Measurements from ENCODE around the gene WDR38. TPM values are rescaled to one million over a fixed set of nuclear protein-coding genes. Genes with fewer than 3 reads are reported as not detected.
"Not testable (repeated sequence)": the region's sequence is repeated elsewhere in the genome, so short reads cannot be mapped to it uniquely, and the experiment has no call there.

Gene WDR38
- total RNA-seq, 1 experiment from 2014 or later, result not detected

DNA sequence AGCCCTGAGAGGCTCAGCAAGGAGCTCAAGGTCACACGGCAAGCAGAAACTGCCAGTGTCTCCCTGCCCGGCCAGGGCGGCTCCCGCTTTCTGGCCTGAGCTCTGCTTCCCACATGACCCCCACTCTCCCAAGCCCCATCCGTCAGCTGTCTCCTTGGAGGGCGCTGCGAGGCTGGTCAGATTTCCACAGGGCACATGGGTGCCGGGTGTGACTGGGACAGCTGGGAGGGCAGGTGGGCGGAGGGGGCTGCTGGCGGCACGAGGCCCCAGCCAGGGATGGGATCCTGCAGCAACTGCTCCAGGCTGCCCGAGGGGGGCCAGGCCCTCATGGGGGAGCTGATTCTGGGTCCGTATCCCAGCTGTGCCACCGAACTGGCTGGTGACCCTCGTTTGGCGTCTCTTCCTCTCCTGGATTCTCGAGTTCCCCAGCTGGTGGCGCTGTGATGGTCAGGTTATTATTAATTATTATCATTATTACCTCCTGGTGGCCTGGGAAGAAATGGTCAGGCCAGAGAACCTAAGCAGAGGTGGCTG, 12.9 kb upstream of the WDR38 start:
- Mint-ChIP-seq H3K9me3 (ENCODE audit: unreplicated experiment) (no peaks in the 10 kb centered on the region), H3K36me3 (ENCODE audit: insufficient read depth, unreplicated experiment) (no peaks in the 10 kb centered on the region), H3K27me3 (ENCODE audit: insufficient read depth, unreplicated experiment) (no peaks in the 10 kb centered on the region), H3K27ac (ENCODE audit: low read depth, unreplicated experiment) (no peak overlapping the region), H3K4me1 (ENCODE audit: insufficient read depth, unreplicated experiment) (peaks cover 5% of the 10 kb centered on the region), H3K4me3 (ENCODE audit: unreplicated experiment) (no peak overlapping the region)
- BruUV-seq (replicated peaks), result no TSS peak
- ChIA-PET POLR2A (interaction anchor here (2.1 kb wide), 1 partner anchor 22 kb away, joined by 6 read pairs; no protein-coding TSS in a partner anchor), CTCF (interaction anchor here (0.6 to 29.4 kb wide), 10 partner anchors 13 to 408 kb away, joined by 3 to 927 read pairs (median 4); partner anchors contain the start of genes NR6A1, OLFML2A and WDR38)
- no peak for DNase-seq (ENCODE audit: unreplicated experiment)
- TF ChIP-seq, protein P1, sequence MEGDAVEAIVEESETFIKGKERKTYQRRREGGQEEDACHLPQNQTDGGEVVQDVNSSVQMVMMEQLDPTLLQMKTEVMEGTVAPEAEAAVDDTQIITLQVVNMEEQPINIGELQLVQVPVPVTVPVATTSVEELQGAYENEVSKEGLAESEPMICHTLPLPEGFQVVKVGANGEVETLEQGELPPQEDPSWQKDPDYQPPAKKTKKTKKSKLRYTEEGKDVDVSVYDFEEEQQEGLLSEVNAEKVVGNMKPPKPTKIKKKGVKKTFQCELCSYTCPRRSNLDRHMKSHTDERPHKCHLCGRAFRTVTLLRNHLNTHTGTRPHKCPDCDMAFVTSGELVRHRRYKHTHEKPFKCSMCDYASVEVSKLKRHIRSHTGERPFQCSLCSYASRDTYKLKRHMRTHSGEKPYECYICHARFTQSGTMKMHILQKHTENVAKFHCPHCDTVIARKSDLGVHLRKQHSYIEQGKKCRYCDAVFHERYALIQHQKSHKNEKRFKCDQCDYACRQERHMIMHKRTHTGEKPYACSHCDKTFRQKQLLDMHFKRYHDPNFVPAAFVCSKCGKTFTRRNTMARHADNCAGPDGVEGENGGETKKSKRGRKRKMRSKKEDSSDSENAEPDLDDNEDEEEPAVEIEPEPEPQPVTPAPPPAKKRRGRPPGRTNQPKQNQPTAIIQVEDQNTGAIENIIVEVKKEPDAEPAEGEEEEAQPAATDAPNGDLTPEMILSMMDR (IDR thresholded peaks at IDR 0.05; ENCODE audit: unreplicated experiment), result peak; percentile 28
- intact Hi-C loops (cut with micrococcal nuclease), result no loop called here

DNA sequence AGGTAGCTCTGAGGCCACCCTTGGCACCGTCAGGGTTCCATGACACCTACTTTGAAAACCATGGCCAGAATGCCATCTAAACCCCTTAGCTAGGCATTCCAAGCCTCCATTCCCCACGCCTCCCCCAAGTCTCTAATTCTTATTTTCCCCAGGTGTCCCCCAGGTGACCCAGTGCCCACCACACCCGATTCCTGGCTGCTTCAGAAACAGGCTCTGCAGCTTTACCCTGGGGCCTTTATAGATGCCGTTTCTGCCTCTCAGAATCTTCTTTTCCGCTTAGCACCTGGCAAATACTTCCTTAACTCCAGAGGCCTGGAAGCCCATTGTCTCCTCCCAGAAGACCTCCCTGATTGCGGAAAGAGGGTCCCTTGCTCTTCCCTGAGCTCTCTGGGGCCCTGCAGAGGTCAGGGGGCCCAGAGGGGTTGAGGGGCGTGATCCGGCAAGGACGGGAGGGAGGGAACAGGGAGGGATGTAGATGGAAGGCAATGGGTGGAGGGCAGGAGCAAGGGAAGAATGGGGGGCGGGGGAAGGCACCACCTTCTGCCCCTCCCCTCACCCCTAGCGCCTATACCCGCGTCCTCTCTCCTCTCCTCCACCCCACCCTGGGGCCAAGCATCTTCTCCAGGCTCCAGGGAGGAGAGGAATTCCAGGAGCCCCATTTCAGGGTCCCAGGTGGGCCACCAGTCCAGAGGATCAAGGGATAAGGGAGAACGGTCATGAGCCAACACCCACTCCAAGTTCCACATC, 12.0 kb upstream of the WDR38 start:
- Mint-ChIP-seq H3K27me3 (ENCODE audit: insufficient read depth, unreplicated experiment) (no peaks in the 10 kb centered on the region), H3K4me1 (ENCODE audit: insufficient read depth, unreplicated experiment) (no peaks in the 10 kb centered on the region), H3K4me3 (ENCODE audit: unreplicated experiment) (no peak overlapping the region), H3K27ac (ENCODE audit: low read depth, unreplicated experiment) (no peak overlapping the region), H3K9me3 (ENCODE audit: unreplicated experiment) (no peaks in the 10 kb centered on the region), H3K36me3 (ENCODE audit: insufficient read depth, unreplicated experiment) (no peaks in the 10 kb centered on the region)
- intact Hi-C loops (cut with micrococcal nuclease), result no loop called here
- TF ChIP-seq, protein P1 (IDR thresholded peaks at IDR 0.05; ENCODE audit: unreplicated experiment), result no peak
- no TSS peak for BruUV-seq (replicated peaks)
- no peak for DNase-seq (ENCODE audit: unreplicated experiment)
- POLR2A ChIA-PET, result interaction anchor here (1.1 to 2.1 kb wide), 3 partner anchors 9 to 51 kb away, joined by 3 to 6 read pairs (median 5); no protein-coding TSS in a partner anchor
- CTCF ChIA-PET, result interaction anchor here (0.6 to 29.4 kb wide), 6 partner anchors 9 to 117 kb away, joined by 3 to 927 read pairs (median 4); partner anchors contain the start of genes NR6A1, OLFML2A and WDR38

DNA sequence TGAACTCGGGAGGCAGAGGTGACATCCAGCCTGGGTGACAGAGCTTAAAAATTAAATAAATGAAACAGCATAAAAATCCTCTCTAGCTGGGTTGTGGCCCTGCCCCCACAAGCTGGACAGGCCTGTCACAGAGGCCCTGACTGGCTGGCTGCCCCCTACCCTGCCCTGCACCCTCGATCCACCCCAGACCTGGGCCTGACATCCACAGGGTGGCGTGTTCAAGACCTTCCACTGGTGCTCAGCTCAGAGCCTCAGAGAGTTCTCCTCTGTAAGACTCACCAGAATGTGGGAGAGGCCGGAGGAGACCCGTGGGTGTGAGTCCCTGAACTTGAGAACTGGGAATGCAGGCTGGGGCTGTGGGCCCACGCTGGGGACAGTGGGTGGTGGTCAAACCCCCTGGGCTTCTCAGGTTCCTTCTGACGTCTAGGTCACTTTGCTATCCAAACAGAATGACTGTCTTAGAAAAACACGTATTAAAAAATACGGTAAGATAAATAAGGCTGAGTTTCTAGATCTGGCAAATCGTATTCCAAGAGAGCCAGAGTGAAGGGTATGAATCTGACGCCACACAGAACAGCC, 9.7 kb upstream of the WDR38 start:
- ChIA-PET CTCF (interaction anchor here (0.7 to 29.4 kb wide), 5 partner anchors 9 to 69 kb away, joined by 3 to 927 read pairs (median 4); partner anchors contain the start of genes NR6A1, OLFML2A and WDR38), POLR2A (no interaction called here)
- Mint-ChIP-seq H3K4me1 (ENCODE audit: insufficient read depth, unreplicated experiment) (no peaks in the 10 kb centered on the region), H3K9me3 (ENCODE audit: unreplicated experiment) (no peaks in the 10 kb centered on the region), H3K27ac (ENCODE audit: low read depth, unreplicated experiment) (no peak overlapping the region), H3K27me3 (ENCODE audit: insufficient read depth, unreplicated experiment) (no peaks in the 10 kb centered on the region), H3K36me3 (ENCODE audit: insufficient read depth, unreplicated experiment) (no peaks in the 10 kb centered on the region), H3K4me3 (ENCODE audit: unreplicated experiment) (no peak overlapping the region)
- intact Hi-C loops (cut with micrococcal nuclease), result no loop called here
- TF ChIP-seq, protein P1 (IDR thresholded peaks at IDR 0.05; ENCODE audit: unreplicated experiment), result no peak
- no peak for DNase-seq (ENCODE audit: unreplicated experiment)
- BruUV-seq (replicated peaks), result no TSS peak

DNA sequence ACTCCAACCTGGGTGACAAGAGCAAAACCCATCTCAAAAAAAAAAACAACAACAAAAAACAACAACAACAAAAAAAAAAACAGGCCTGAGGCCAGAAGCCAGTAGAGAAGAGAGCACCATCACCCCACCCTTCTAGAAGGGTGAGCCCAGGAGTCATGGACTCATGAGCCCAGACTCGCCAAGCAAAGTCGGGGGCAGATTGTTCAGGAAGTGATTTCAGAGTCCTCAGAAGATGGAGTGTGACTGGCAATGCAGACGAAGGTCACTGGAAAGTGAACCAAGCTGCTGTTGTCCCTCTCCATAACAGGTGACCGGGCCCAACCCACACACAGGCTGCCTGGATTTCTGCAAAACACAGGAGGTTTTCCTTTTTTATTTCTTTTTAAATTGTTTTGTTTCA, 9.0 kb upstream of the WDR38 start:
- Mint-ChIP-seq H3K9me3 (ENCODE audit: unreplicated experiment) (no peaks in the 10 kb centered on the region), H3K27ac (ENCODE audit: low read depth, unreplicated experiment) (no peak overlapping the region), H3K36me3 (ENCODE audit: insufficient read depth, unreplicated experiment) (no peaks in the 10 kb centered on the region), H3K4me1 (ENCODE audit: insufficient read depth, unreplicated experiment) (no peaks in the 10 kb centered on the region), H3K4me3 (ENCODE audit: unreplicated experiment) (no peak overlapping the region), H3K27me3 (ENCODE audit: insufficient read depth, unreplicated experiment) (no peaks in the 10 kb centered on the region)
- no peak for DNase-seq (ENCODE audit: unreplicated experiment)
- no TSS peak for BruUV-seq (replicated peaks)
- POLR2A ChIA-PET, result interaction anchor here (0.7 kb wide), 1 partner anchor 222 kb away, joined by 3 read pairs; no protein-coding TSS in a partner anchor
- TF ChIP-seq, protein P1 (IDR thresholded peaks at IDR 0.05; ENCODE audit: unreplicated experiment), result no peak
- intact Hi-C loops (cut with micrococcal nuclease), result no loop called here
- CTCF ChIA-PET, result interaction anchor here (0.6 to 29.4 kb wide), 3 partner anchors 9 to 70 kb away, joined by 3 to 927 read pairs (median 159); partner anchors contain the start of genes NR6A1, OLFML2A and WDR38

DNA sequence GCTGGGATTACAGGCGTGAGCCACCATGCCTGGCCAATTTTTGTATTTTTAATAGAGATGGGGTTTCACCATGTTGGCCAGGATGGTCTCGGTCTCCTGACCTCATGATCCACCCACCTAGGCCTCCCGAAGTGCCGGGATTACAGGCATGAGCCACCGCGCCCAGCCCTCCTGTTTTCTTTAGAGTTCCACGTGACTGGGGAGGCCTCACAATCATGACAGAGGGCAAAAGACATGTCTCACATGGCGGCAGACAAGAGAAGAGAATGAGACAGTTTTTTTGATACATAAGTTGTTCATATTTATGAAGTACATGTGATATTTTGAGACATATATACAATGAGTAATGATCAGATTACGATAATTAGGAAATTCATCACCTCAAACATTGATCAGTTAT, 6.8 kb upstream of the WDR38 start:
- intact Hi-C loops (cut with micrococcal nuclease); BruUV-seq (replicated peaks); H3K4me3 Mint-ChIP-seq (ENCODE audit: unreplicated experiment): not testable (repeated sequence)

More for the DNA sequence above, 6.8 kb upstream of the WDR38 start:
- H3K27me3 Mint-ChIP-seq (ENCODE audit: insufficient read depth, unreplicated experiment); H3K4me1 Mint-ChIP-seq (ENCODE audit: insufficient read depth, unreplicated experiment); DNase-seq (ENCODE audit: unreplicated experiment); H3K27ac Mint-ChIP-seq (ENCODE audit: low read depth, unreplicated experiment); H3K9me3 Mint-ChIP-seq (ENCODE audit: unreplicated experiment); H3K36me3 Mint-ChIP-seq (ENCODE audit: insufficient read depth, unreplicated experiment): not testable (repeated sequence)
- ChIA-PET POLR2A (interaction anchor here (0.7 to 1.1 kb wide), 3 partner anchors 71 to 95 kb away, joined by 3 to 4 read pairs (median 3); no protein-coding TSS in a partner anchor), CTCF (interaction anchor here (0.6 to 29.4 kb wide), 7 partner anchors 10 to 416 kb away, joined by 3 to 927 read pairs (median 4); partner anchors contain the start of genes NR6A1 and OLFML2A)

Measured in MCF 10A (cell line).